HUES48 (cell line): ENCODE results near the gene MYO7B.
"Not testable (repeated sequence)": the region's sequence is repeated elsewhere in the genome, so short reads cannot be mapped to it uniquely, and the experiment has no call there.

ENCODE experiments used
- H3K27ac ChIP-seq: one replicate; pipeline ENCODE4 v1.7.0; 2013; ENCODE audit warnings: low read depth, low read length, inconsistent platforms
- H3K27me3 ChIP-seq: 2 replicates; pipeline ENCODE4 v1.6.1; 2013; ENCODE audit warnings: mild to moderate bottlenecking, low read length; ENCODE audit not compliant: control insufficient read depth, insufficient read depth
- H3K36me3 ChIP-seq: 2 replicates; pipeline ENCODE4 v1.6.1; 2013; ENCODE audit warnings: low read length; ENCODE audit not compliant: control insufficient read depth, insufficient read depth
- H3K4me1 ChIP-seq: 2 replicates; pipeline ENCODE4 v1.6.1; 2013; ENCODE audit warnings: mild to moderate bottlenecking, low read length; ENCODE audit not compliant: control insufficient read depth, insufficient read depth
- H3K4me3 ChIP-seq: 2 replicates; pipeline ENCODE4 v1.5.1; 2013; ENCODE audit warnings: mild to moderate bottlenecking, low read depth, low read length
- H3K9ac ChIP-seq: 2 replicates; pipeline ENCODE4 v1.6.1; 2013; ENCODE audit warnings: mild to moderate bottlenecking, low read depth, low read length, moderate library complexity
- H3K9me3 ChIP-seq: 2 replicates; pipeline ENCODE4 v1.6.1; 2013; ENCODE audit warnings: low read length; ENCODE audit not compliant: control insufficient read depth, insufficient read depth

The MYO7B gene

GRCh38 chr2:127566576-127566975 lies 31.1 kb downstream of the MYO7B start:
- no peak overlapping the region for H3K27ac ChIP-seq

GRCh38 chr2:127567351-127567854 lies 31.9 kb downstream of the MYO7B start:
- H3K36me3 ChIP-seq = no peaks in the 10 kb centered on the region
- no peak overlapping the region for H3K27ac ChIP-seq
- no peak overlapping the region for H3K4me3 ChIP-seq
- H3K4me1 ChIP-seq = peaks cover 7% of the 10 kb centered on the region; the same call in 1 of the 2 replicates
- no peak overlapping the region for H3K9ac ChIP-seq
- H3K9me3 ChIP-seq = no peaks in the 10 kb centered on the region
- H3K27me3 ChIP-seq = no peaks in the 10 kb centered on the region

More at GRCh38 chr2:127566576-127566975, 31.1 kb downstream of the MYO7B start:
- Histone ChIP-seq H3K9ac (no peak overlapping the region), H3K27me3 (no peaks in the 10 kb centered on the region), H3K4me3 (no peak overlapping the region), H3K36me3 (no peaks in the 10 kb centered on the region), H3K9me3 (no peaks in the 10 kb centered on the region), H3K4me1 (peaks cover 7% of the 10 kb centered on the region; the same call in 1 of the 2 replicates)

- H3K9ac ChIP-seq = no peak overlapping the region
- H3K27me3 ChIP-seq = no peaks in the 10 kb centered on the region
- no peak overlapping the region for H3K27ac ChIP-seq
- no peaks in the 10 kb centered on the region for H3K9me3 ChIP-seq
- H3K4me1 ChIP-seq = peaks cover 7% of the 10 kb centered on the region; the same call in 1 of the 2 replicates
- H3K36me3 ChIP-seq = no peaks in the 10 kb centered on the region
- no peak overlapping the region for H3K4me3 ChIP-seq
These were observed 32.6 kb downstream of the MYO7B start for GRCh38 chr2:127568128-127568527.

GRCh38 chr2:127569666-127570065 lies 34.2 kb downstream of the MYO7B start:
- Histone ChIP-seq H3K9me3 (no peaks in the 10 kb centered on the region), H3K36me3 (no peaks in the 10 kb centered on the region), H3K27ac (no peak overlapping the region), H3K9ac (no peak overlapping the region), H3K27me3 (no peaks in the 10 kb centered on the region), H3K4me3 (no peak overlapping the region), H3K4me1 (peaks cover 7% of the 10 kb centered on the region; the same call in 1 of the 2 replicates)

- Histone ChIP-seq H3K4me1 (peaks cover 7% of the 10 kb centered on the region; the same call in 1 of the 2 replicates), H3K27me3 (no peaks in the 10 kb centered on the region), H3K4me3 (no peak overlapping the region), H3K27ac (no peak overlapping the region), H3K9me3 (no peaks in the 10 kb centered on the region), H3K36me3 (no peaks in the 10 kb centered on the region), H3K9ac (no peak overlapping the region)
These were observed 35.1 kb downstream of the MYO7B start for GRCh38 chr2:127570282-127571250.

- not testable (repeated sequence) for H3K36me3 ChIP-seq, H3K27me3 ChIP-seq, H3K4me3 ChIP-seq, H3K9me3 ChIP-seq, H3K4me1 ChIP-seq, H3K27ac ChIP-seq, H3K9ac ChIP-seq
These were observed 36.9 kb downstream of the MYO7B start for GRCh38 chr2:127572352-127572751.

- Histone ChIP-seq H3K4me3 (no peak overlapping the region), H3K9me3 (no peaks in the 10 kb centered on the region), H3K27me3 (no peaks in the 10 kb centered on the region), H3K4me1 (peaks cover 7% of the 10 kb centered on the region; the same call in 1 of the 2 replicates), H3K9ac (no peak overlapping the region), H3K27ac (no peak overlapping the region), H3K36me3 (no peaks in the 10 kb centered on the region)
These were observed 37.4 kb downstream of the MYO7B start for GRCh38 chr2:127572841-127573240.

GRCh38 chr2:127573298-127573697 lies 37.8 kb downstream of the MYO7B start:
- no peak overlapping the region for H3K9ac ChIP-seq
- peaks cover 7% of the 10 kb centered on the region; the same call in 1 of the 2 replicates for H3K4me1 ChIP-seq
- H3K36me3 ChIP-seq = no peaks in the 10 kb centered on the region
- H3K27ac ChIP-seq = no peak overlapping the region
- H3K27me3 ChIP-seq = no peaks in the 10 kb centered on the region
- H3K4me3 ChIP-seq = no peak overlapping the region
- H3K9me3 ChIP-seq = no peaks in the 10 kb centered on the region

- H3K27me3 ChIP-seq = no peaks in the 10 kb centered on the region
- peaks cover 7% of the 10 kb centered on the region; the same call in 1 of the 2 replicates for H3K4me1 ChIP-seq
- H3K9ac ChIP-seq = no peak overlapping the region
- H3K4me3 ChIP-seq = no peak overlapping the region
- no peaks in the 10 kb centered on the region for H3K36me3 ChIP-seq
- H3K27ac ChIP-seq = no peak overlapping the region
- H3K9me3 ChIP-seq = no peaks in the 10 kb centered on the region
These were observed 38.3 kb downstream of the MYO7B start for GRCh38 chr2:127573771-127574170.

GRCh38 chr2:127574656-127575055 lies 39.2 kb downstream of the MYO7B start:
- H3K27ac ChIP-seq = no peak overlapping the region
- H3K4me1 ChIP-seq = peaks cover 7% of the 10 kb centered on the region; the same call in 1 of the 2 replicates
- no peaks in the 10 kb centered on the region for H3K27me3 ChIP-seq
- H3K36me3 ChIP-seq = no peaks in the 10 kb centered on the region
- H3K9ac ChIP-seq = no peak overlapping the region
- H3K9me3 ChIP-seq = no peaks in the 10 kb centered on the region
- H3K4me3 ChIP-seq = no peak overlapping the region

- Histone ChIP-seq H3K36me3 (no peaks in the 10 kb centered on the region), H3K9me3 (no peaks in the 10 kb centered on the region), H3K27me3 (no peaks in the 10 kb centered on the region), H3K4me3 (no peak overlapping the region), H3K27ac (no peak overlapping the region), H3K4me1 (peaks cover 7% of the 10 kb centered on the region; the same call in 1 of the 2 replicates), H3K9ac (no peak overlapping the region)
These were observed 39.8 kb downstream of the MYO7B start for GRCh38 chr2:127575185-127575765.
